Skeletal muscle tissue (tissue), 4 donors: Measurements from ENCODE around the gene ALPI. TPM values are rescaled to one million over a fixed set of nuclear protein-coding genes. Genes with fewer than 3 reads are reported as not detected.

ENCODE experiments used
- H3K27ac ChIP-seq: one replicate; pipeline ENCODE4 v1.7.0; 2013; ENCODE audit warnings: mild to moderate bottlenecking, low read depth, low read length, inconsistent platforms
- H3K27me3 ChIP-seq, 3 donors: one replicate each; pipeline ENCODE4 v1.7.0; 2013; ENCODE audit warnings: low read length in 3 of 3; ENCODE audit not compliant: control insufficient read depth in 3 of 3, insufficient read depth in 3 of 3
- H3K36me3 ChIP-seq, 3 donors: one replicate each; pipeline ENCODE4 v1.7.0; 2013; ENCODE audit warnings: low read length in 3 of 3; ENCODE audit not compliant: control insufficient read depth in 3 of 3, insufficient read depth in 3 of 3
- H3K4me1 ChIP-seq, 3 donors: one replicate each; pipeline ENCODE4 v1.7.0; 2013; ENCODE audit warnings: low read length in 3 of 3, mild to moderate bottlenecking in 3 of 3; ENCODE audit not compliant: control insufficient read depth in 3 of 3, insufficient read depth in 3 of 3
- H3K4me3 ChIP-seq, 3 donors: one replicate each; pipeline ENCODE4 v1.7.0; 2013; ENCODE audit warnings: low read length in 3 of 3
- H3K9ac ChIP-seq, 3 donors: one replicate each; pipeline ENCODE4 v1.7.0; 2013; ENCODE audit warnings: low read length in 3 of 3, mild to moderate bottlenecking in 3 of 3, moderate library complexity in 2 of 3, low read depth in 1 of 3
- H3K9me3 ChIP-seq, 3 donors: one replicate each; pipeline ENCODE4 v1.7.0; 2013; ENCODE audit warnings: low read length in 3 of 3; ENCODE audit not compliant: control insufficient read depth in 3 of 3
- total RNA-seq: library from RNA; depleted of rRNA; stranded (reverse); fragments of >200 nt; gene quantifications from one replicate; pipeline ENCODE4 v1.2.3, GENCODE V29; 2014
- donor health status: Osteomylitis.

The ALPI gene
- total RNA-seq, 1 donor from 2014 or later: not detected

DNA sequence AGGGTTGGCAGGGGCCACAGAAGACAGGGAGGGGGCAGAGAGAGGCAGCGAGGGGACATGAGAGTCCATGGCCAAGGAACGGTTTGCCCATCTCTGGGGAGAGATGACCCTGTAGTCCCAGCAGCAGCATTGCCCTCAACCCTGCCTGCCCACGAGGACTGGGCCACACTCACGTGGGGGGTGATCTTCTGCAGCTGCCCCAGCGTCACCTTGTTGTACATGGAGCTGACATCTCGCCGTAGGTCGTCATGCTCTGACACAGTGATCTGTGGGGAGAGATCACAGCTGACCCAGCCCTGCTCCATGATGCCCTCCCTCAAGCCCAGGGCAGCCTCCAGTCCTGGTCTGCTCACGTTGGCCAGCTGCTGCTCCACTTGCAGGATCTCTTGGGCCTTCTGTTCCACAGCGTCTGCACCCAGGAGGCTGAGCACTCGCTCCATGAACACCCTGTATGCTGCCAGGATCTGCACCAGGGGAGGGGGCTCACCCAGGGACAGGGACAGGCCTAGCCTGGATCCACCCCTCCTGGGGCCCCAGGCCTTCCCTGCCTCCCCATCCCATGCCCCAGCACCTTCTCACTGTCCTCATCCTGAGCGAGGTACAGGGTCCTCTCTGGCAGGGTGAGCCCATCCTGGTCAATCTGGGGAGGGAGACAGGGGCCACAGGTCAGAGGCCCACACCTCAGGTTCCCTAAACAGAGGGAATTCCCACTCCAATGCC, 28.8 kb downstream of the ALPI start:
- Histone ChIP-seq H3K27me3 (peaks cover 57 to 69% (median 61%) of the 10 kb centered on the region in 3 donors), H3K36me3 (no peaks in the 10 kb centered on the region), H3K27ac (no peak overlapping the region), H3K4me1 (peaks cover 0 to 3% (median 3%) of the 10 kb centered on the region in 3 donors), H3K9me3 (no peaks in the 10 kb centered on the region), H3K4me3 (no peak overlapping the region), H3K9ac (no peak overlapping the region)

- H3K27ac ChIP-seq: no peak overlapping the region
- H3K27me3 ChIP-seq: peaks cover 58 to 69% (median 61%) of the 10 kb centered on the region in 3 donors
Measured at GRCh38 chr2:232485348-232485756, 29.4 kb downstream of the ALPI start.

DNA sequence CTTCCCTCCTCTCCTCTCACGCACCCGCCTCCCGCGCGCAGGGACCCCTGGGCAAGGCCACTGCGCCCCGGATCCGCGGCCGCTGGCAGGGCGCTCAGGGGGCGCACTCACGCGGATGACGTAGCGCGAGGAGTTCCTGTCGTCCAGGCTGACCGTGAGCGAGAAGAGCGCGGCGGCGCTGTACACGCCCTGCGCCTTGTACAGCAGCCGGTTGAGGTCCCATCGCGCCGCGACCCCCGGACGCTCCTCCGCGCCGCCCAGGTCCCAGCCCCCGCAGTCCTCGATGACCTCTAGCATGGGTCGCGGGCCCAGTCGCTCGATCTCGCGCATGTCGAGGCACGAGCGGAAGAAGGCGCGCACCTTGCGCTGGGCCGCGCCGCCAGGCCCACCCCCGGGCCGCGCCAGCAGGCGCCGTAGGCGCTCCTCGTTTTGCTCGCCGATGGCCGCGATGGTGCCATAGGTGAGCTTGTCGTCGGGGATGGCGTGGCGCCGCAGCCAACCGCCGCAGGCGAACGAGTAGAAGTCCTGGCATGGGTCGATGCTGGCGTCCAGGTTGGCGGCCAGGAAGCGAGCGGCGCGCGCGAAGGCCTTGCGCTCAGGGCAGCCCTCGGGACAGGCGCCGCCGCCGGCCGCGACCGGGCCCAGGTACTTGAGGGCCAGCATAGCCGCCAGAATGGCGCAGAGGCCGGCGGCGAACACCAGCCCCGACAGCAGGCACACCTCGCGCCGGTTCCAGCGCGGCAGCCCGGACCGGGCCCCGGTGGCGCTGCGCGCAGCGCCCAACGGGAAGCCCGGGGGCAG, 30.0 kb downstream of the ALPI start:
- Histone ChIP-seq H3K36me3 (no peaks in the 10 kb centered on the region), H3K27ac (no peak overlapping the region), H3K27me3 (peaks cover 58 to 63% (median 61%) of the 10 kb centered on the region in 3 donors), H3K4me3 (no peak overlapping the region), H3K9ac (no peak overlapping the region), H3K9me3 (no peaks in the 10 kb centered on the region), H3K4me1 (peaks cover 0 to 3% (median 3%) of the 10 kb centered on the region in 3 donors)

More at GRCh38 chr2:232485348-232485756, 29.4 kb downstream of the ALPI start:
- Histone ChIP-seq H3K4me1 (peaks cover 0 to 3% (median 3%) of the 10 kb centered on the region in 3 donors), H3K9ac (no peak overlapping the region), H3K4me3 (no peak overlapping the region), H3K36me3 (no peaks in the 10 kb centered on the region), H3K9me3 (no peaks in the 10 kb centered on the region)

- Histone ChIP-seq H3K27ac (no peak overlapping the region), H3K9me3 (no peaks in the 10 kb centered on the region), H3K27me3 (peaks cover 58 to 61% (median 60%) of the 10 kb centered on the region in 3 donors), H3K36me3 (no peaks in the 10 kb centered on the region), H3K4me1 (peaks cover 0 to 3% (median 3%) of the 10 kb centered on the region in 3 donors), H3K4me3 (no peak overlapping the region), H3K9ac (peak overlapping the region in 1 of 3 donors; percentile 16)
Measured at GRCh38 chr2:232486558-232487384, 30.8 kb downstream of the ALPI start.

- Histone ChIP-seq H3K9ac (peak within 1 kb of the TSS in 1 of 3 donors; percentile 16), H3K4me1 (peaks cover 0 to 3% (median 3%) of the 10 kb centered on the region in 3 donors), H3K27ac (no peak within 1 kb of the TSS), H3K27me3 (peaks cover 54 to 58% (median 56%) of the 10 kb centered on the region in 3 donors), H3K36me3 (no peaks in the 10 kb centered on the region), H3K9me3 (no peaks in the 10 kb centered on the region), H3K4me3 (peak within 1 kb of the TSS in 1 of 3 donors; percentile 6)
Measured at GRCh38 chr2:232487385-232488096, 31.6 kb downstream of the ALPI start, which contains the start of gene ECEL1. TSS of gene ECEL1 (minus strand) at chr2:232487834. CDS start at chr2:232486653, 1,181 bp downstream.

GRCh38 chr2:232488097-232488711, 32.3 kb downstream of the ALPI start:
- H3K9ac ChIP-seq: no peak overlapping the region
- H3K27ac ChIP-seq: no peak overlapping the region
- no peaks in the 10 kb centered on the region for H3K36me3 ChIP-seq
- H3K9me3 ChIP-seq: no peaks in the 10 kb centered on the region
- peaks cover 0 to 3% (median 3%) of the 10 kb centered on the region in 3 donors for H3K4me1 ChIP-seq
- no peak overlapping the region for H3K4me3 ChIP-seq
- peaks cover 47 to 56% (median 51%) of the 10 kb centered on the region in 3 donors for H3K27me3 ChIP-seq

DNA sequence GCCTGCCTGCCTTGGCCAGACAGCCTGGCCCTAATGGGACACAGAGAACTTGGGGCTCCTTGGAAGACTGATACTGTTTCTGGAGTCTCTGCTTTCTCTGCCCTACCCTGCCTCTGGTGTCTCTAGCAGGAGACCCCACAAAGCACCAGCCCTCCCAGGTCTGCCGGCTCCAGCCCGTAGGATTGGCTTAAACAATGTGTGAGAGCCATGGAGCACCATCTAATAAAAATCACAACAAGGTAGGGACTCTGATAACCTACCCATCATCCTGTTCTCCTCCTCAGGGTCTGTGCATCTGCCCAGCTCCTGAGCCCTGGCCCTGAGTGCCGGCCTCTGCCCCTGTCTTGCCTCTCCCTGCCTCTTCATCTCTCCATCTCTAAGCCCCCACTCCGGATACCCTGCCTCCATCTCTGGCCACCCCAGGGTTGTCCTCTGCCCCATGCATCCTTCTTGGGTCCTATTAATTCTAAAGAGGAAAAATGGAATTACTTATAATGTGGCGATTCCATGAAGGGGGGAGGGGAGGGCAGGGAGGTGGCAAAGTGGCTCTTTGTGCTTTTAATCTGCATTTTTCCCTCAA, 32.9 kb downstream of the ALPI start:
- no peak overlapping the region for H3K27ac ChIP-seq
- no peaks in the 10 kb centered on the region for H3K9me3 ChIP-seq
- H3K4me1 ChIP-seq: peaks cover 0 to 3% (median 3%) of the 10 kb centered on the region in 3 donors
- no peaks in the 10 kb centered on the region for H3K36me3 ChIP-seq
- no peak overlapping the region for H3K4me3 ChIP-seq
- H3K27me3 ChIP-seq: peaks cover 41 to 50% (median 46%) of the 10 kb centered on the region in 3 donors
- H3K9ac ChIP-seq: no peak overlapping the region

GRCh38 chr2:232489516-232490220, 33.7 kb downstream of the ALPI start:
- H3K36me3 ChIP-seq: no peaks in the 10 kb centered on the region
- peaks cover 33 to 41% (median 37%) of the 10 kb centered on the region in 3 donors for H3K27me3 ChIP-seq
- no peak overlapping the region for H3K9ac ChIP-seq
- no peak overlapping the region for H3K4me3 ChIP-seq
- H3K27ac ChIP-seq: no peak overlapping the region
- no peaks in the 10 kb centered on the region for H3K9me3 ChIP-seq
- peaks cover 0 to 3% (median 3%) of the 10 kb centered on the region in 3 donors for H3K4me1 ChIP-seq
